Measurements from ENCODE around the gene MAFG. TPM values are rescaled to one million over a fixed set of nuclear protein-coding genes. Genes with fewer than 3 reads are reported as not detected.

Gene MAFG
- polyA plus RNA-seq, 1 donor (not counting 4 experiments of a cell fraction or from before 2014, with no cell fraction given) = 8.3 TPM

- peaks cover 10% of the 10 kb centered on the region for H3K27me3 ChIP-seq (ENCODE audit: control insufficient read depth, extremely low read depth, insufficient read depth, low read length)
- no peak within 1 kb of the TSS for H2AFZ ChIP-seq (ENCODE audit: control insufficient read depth, low read length)
- no peaks in the 10 kb centered on the region for H3K36me3 ChIP-seq (ENCODE audit: control insufficient read depth in 2 of 2, extremely low read depth in 1 of 2, insufficient read depth in 2 of 2, low read length in 2 of 2)
- H4K20me1 ChIP-seq (ENCODE audit: control insufficient read depth, extremely low read depth, insufficient read depth, low read length) = no peaks in the 10 kb centered on the region
- FAIRE-seq (no peak), DNase-seq (ENCODE audit: low read depth, low spot score) (no peak)
- H3K4me2 ChIP-seq (ENCODE audit: control insufficient read depth, extremely low read depth, insufficient read depth, low read depth, low read length) = no peak within 1 kb of the TSS
- H3K4me1 ChIP-seq (ENCODE audit: control insufficient read depth, extremely low read depth, insufficient read depth, low read length) = no peaks in the 10 kb centered on the region
- dilution Hi-C loops (cut with MboI; ENCODE audit: extremely low pct_ligation_motif_present, low sequenced_read_pairs) = no loop called here
- H3K9ac ChIP-seq (ENCODE audit: control insufficient read depth, extremely low read depth, insufficient read depth, low read length) = no peak within 1 kb of the TSS
- H3K4me3 ChIP-seq (ENCODE audit: control insufficient read depth in 2 of 3, extremely low read depth in 1 of 3, insufficient read depth in 2 of 3, low read depth in 1 of 3, low read length in 3 of 3) = no peak within 1 kb of the TSS
- H3K9me3 ChIP-seq (ENCODE audit: control insufficient read depth, low read depth, low read length) = no peaks in the 10 kb centered on the region
- H3K9me1 ChIP-seq (ENCODE audit: control insufficient read depth, extremely low read depth, insufficient read depth, low read length) = no peaks in the 10 kb centered on the region
- TF ChIP-seq CTCF (optimal IDR thresholded peaks at IDR 0.05 in 1 of 3, IDR thresholded peaks at IDR 0.05 in 1 of 3, conservative IDR thresholded peaks at IDR 0.05 in 1 of 3; ENCODE audit: extremely low read depth in 1 of 3, insufficient read depth in 2 of 3, low read length in 3 of 3) (no peak), EZH2 (IDR thresholded peaks at IDR 0.05; ENCODE audit: low read length) (no peak)
- no peak within 1 kb of the TSS for H3K27ac ChIP-seq (ENCODE audit: control insufficient read depth, insufficient read depth, low read length)
- no peaks in the 10 kb centered on the region for H3K79me2 ChIP-seq (ENCODE audit: control insufficient read depth, insufficient read depth, low read length)
Observed at GRCh38 chr17:81947189-81947588, 19.7 kb upstream of the MAFG start, which contains the start of gene MYADML2. Gene MYADML2, minus strand, starts transcription at chr17:81947233. Its CDS starts 5,492 bp downstream, at chr17:81941741.

- no peaks in the 10 kb centered on the region for H3K79me2 ChIP-seq (ENCODE audit: control insufficient read depth, insufficient read depth, low read length)
- dilution Hi-C loops (cut with MboI; ENCODE audit: extremely low pct_ligation_motif_present, low sequenced_read_pairs) = no loop called here
- FAIRE-seq (no peak), DNase-seq (ENCODE audit: low read depth, low spot score) (no peak)
- TF ChIP-seq CTCF (optimal IDR thresholded peaks at IDR 0.05 in 1 of 3, IDR thresholded peaks at IDR 0.05 in 1 of 3, conservative IDR thresholded peaks at IDR 0.05 in 1 of 3; ENCODE audit: extremely low read depth in 1 of 3, insufficient read depth in 2 of 3, low read length in 3 of 3) (no peak), EZH2 (IDR thresholded peaks at IDR 0.05; ENCODE audit: low read length) (no peak)
- H3K4me2 ChIP-seq (ENCODE audit: control insufficient read depth, extremely low read depth, insufficient read depth, low read depth, low read length) = no peak overlapping the region
- no peaks in the 10 kb centered on the region for H3K4me1 ChIP-seq (ENCODE audit: control insufficient read depth, extremely low read depth, insufficient read depth, low read length)
- H3K36me3 ChIP-seq (ENCODE audit: control insufficient read depth in 2 of 2, extremely low read depth in 1 of 2, insufficient read depth in 2 of 2, low read length in 2 of 2) = no peaks in the 10 kb centered on the region
- no peak overlapping the region for H2AFZ ChIP-seq (ENCODE audit: control insufficient read depth, low read length)
- H3K9me3 ChIP-seq (ENCODE audit: control insufficient read depth, low read depth, low read length) = no peaks in the 10 kb centered on the region
- H3K9me1 ChIP-seq (ENCODE audit: control insufficient read depth, extremely low read depth, insufficient read depth, low read length) = no peaks in the 10 kb centered on the region
- no peak overlapping the region for H3K9ac ChIP-seq (ENCODE audit: control insufficient read depth, extremely low read depth, insufficient read depth, low read length)
- H3K27me3 ChIP-seq (ENCODE audit: control insufficient read depth, extremely low read depth, insufficient read depth, low read length) = peaks cover 16% of the 10 kb centered on the region
- no peaks in the 10 kb centered on the region for H4K20me1 ChIP-seq (ENCODE audit: control insufficient read depth, extremely low read depth, insufficient read depth, low read length)
- H3K27ac ChIP-seq (ENCODE audit: control insufficient read depth, insufficient read depth, low read length) = no peak overlapping the region
- H3K4me3 ChIP-seq (ENCODE audit: control insufficient read depth in 2 of 3, extremely low read depth in 1 of 3, insufficient read depth in 2 of 3, low read depth in 1 of 3, low read length in 3 of 3) = no peak overlapping the region
Observed at GRCh38 chr17:81944858-81945257, 17.3 kb upstream of the MAFG start.
